Purkinje cell (primary cell): ENCODE results near the gene ZNF823. TPM values are rescaled to one million over a fixed set of nuclear protein-coding genes. Genes with fewer than 3 reads are reported as not detected.

Source experiments
- polyA plus RNA-seq: library from polyadenylated mRNA; unstranded; fragments of >200 nt; fragmentation: Nextera tagmentation; gene quantifications from 2 replicates; pipeline ENCODE4 v1.2.1, GENCODE V29; 2014

The ZNF823 gene
- 0.57 and 1.6 TPM in 2 replicates for polyA plus RNA-seq

DNA sequence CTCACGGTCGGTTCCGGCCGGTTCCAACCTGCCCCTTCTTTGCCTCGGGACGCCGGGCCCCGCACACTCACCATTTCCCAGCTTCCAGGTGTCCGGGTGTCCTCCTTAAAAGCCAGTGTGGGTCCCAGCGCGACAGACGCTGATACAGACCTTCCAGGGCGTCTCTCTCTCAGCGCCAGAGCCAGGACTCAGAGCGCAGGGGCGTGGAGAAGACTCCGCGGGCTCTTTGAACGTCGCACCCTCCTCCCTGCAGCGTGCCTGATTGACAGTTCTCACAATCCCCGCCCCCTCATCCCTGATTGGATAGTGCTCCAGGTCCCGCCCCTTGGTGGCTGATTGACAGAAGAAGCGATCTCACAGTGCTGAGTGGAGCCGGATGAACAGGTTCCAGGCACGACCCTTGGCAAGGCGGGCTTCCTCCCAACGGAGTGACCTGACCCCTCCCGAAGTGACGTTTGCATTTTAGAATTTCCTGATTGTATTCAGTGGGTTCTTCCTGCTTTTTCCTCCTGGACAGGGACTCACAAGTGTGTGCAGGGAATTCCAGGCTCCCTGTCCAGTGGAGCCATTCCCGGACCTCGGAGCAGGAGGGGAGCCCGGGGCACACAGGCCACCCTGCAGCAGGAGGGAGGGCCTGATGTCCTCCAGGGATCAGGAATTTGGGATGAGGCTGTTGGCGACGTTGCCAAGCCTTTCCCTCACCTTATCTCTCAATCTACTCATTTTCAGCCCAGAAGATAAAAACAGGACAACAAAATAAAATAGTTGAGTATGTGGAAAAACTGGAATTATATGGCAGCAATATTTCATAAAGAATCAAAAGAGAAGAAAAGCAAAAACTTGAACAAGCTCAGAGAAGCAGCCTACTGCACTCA lies at the start of gene ZNF823:
Gene ZNF823, minus strand, starts transcription at position 201 of the 875 bp plus-strand sequence. Its CDS starts 127 bp downstream, at position 74.

DNA sequence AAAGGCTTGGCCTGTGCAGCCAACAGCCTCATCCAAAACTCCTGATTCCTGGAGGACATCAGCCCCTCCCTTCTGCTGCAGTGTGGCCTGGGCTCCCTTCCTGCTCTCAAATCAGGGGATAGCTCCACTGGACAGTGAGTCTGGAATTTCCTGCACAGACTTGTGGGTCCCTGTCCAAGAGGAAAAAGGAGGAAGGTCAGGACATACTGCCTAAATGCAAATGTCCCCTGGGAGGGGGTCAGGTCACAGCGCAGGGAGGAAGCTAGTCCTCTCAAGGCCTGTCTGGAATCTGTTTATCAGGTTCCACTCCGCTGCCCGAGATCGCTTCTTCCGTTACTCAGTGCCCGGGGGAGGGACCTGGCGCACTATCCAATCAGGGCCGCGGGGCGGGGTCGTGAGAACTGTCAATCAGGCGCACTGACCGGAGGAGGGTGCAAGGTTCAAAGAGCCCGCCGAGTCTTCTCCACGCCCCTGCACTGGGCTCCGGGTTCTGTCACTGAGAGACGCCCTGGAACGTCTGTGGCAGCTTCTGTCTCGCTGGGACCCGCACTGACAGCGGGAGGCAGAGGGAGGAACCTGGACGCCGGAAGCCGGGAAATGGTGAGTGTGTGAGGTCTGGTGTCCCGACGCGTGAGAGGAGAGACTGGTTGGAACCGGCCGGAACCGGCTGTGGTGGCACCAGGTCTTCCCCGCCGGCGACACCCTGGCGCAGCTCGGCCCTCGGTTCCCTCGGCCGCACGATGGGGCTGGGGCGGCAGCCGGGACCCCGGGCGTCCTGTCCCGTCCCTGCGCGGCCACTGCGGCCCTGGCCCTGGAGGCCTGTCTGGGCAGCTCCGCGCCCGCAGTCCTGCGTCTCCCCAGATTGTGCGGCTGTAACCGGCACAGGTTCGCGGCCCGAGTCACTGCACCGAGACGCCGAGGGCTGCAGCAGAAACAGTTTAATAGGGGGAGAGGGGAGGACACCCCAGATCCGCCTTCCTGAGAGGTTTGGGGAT lies 28.1 kb upstream of the ZNF823 start, which contains the start of gene ZNF441:
Gene ZNF441, plus strand, starts transcription at position 404 of the 995 bp plus-strand sequence. Its CDS starts 194 bp downstream, at position 598.

Other genes with a start within 250 kb of the ZNF823 start
- gene ZNF653, start 233.1 kb downstream of the ZNF823 start, polyA plus RNA-seq, result not detected in 2 replicates
- gene ECSIT, start 209.8 kb downstream of the ZNF823 start, polyA plus RNA-seq, result 10.3 and 11.8 TPM in 2 replicates
- gene CNN1, start 200.1 kb downstream of the ZNF823 start, polyA plus RNA-seq, result not detected in 2 replicates
- 17.2 and 21.9 TPM in 2 replicates for gene ELOF1, start 179.7 kb downstream of the ZNF823 start, polyA plus RNA-seq
- not detected in 2 replicates for gene ACP5, start 161.3 kb downstream of the ZNF823 start, polyA plus RNA-seq
- 8.2 and 9.8 TPM in 2 replicates for gene ZNF627, start 141.5 kb downstream of the ZNF823 start, polyA plus RNA-seq
- 12.6 and 16.6 TPM in 2 replicates for gene ZNF441, start 28.1 kb upstream of the ZNF823 start, polyA plus RNA-seq
- 1.4 and 2.3 TPM in 2 replicates for gene ZNF491, start 59.6 kb upstream of the ZNF823 start, polyA plus RNA-seq
- 3.0 and 3.7 TPM in 2 replicates for gene ZNF440, start 75.3 kb upstream of the ZNF823 start, polyA plus RNA-seq
- gene ZNF439, start 109.8 kb upstream of the ZNF823 start, polyA plus RNA-seq, result 2.2 and 8.2 TPM in 2 replicates
- 0.22 and 0.70 TPM in 2 replicates for gene ZNF69, start 148.8 kb upstream of the ZNF823 start, polyA plus RNA-seq
- 0.39 and 5.0 TPM in 2 replicates for gene ZNF700, start 186.2 kb upstream of the ZNF823 start, polyA plus RNA-seq
- gene ZNF763, start 226.1 kb upstream of the ZNF823 start, polyA plus RNA-seq, result 0.99 and 2.5 TPM in 2 replicates